T-cell (primary cell): ENCODE data around the gene TSEN34. TPM values are rescaled to one million over a fixed set of nuclear protein-coding genes. Genes with fewer than 3 reads are reported as not detected.
"Not testable (repeated sequence)": the region's sequence is repeated elsewhere in the genome, so short reads cannot be mapped to it uniquely, and the experiment has no call there.

Experiments used
- ATAC-seq, 4 experiments: fragments of 200-7000 bp in 3 of 4; fragments of 150-1000 bp in 1 of 4; cut with Tn5 transposase; replicated peaks in 1 of 4; 1 replicate in 3 of 4; 2 replicates in 1 of 4; pipeline ENCODE4 v1.10.0; 2021; ENCODE audit warnings: moderate library complexity in 3 of 4, mild to moderate bottlenecking in 2 of 4, moderate number of reproducible peaks in 1 of 4
- CTCF ChIA-PET, 2 donors: fragments of 300-600 bp; sonication (Branson Sonifier 250); formaldehyde crosslinking; loops; one replicate each; lab custom pipeline; 2022; ENCODE audit warnings: antibody characterized with exemption in 2 of 2; lab: Charles Lee
- POLR2A ChIA-PET, 2 donors: fragments of 300-600 bp; sonication (Branson Sonifier 250); formaldehyde crosslinking; loops; one replicate each; lab custom pipeline; 2022; ENCODE audit warnings: antibody characterized with exemption in 2 of 2; lab: Charles Lee
- DNase-seq, 35 experiments: peaks; one replicate each; pipeline versions ENCODE4 v3.0.0 to v3.0.0-alpha.2; 2013 to 2023
- H3K27ac ChIP-seq: one replicate; pipeline ENCODE4 v1.5.1; 2013; ENCODE audit warnings: low read length
- H3K27me3 ChIP-seq, 2 experiments: replicated peaks in 1 of 2; 1 replicate in 1 of 2; 2 replicates in 1 of 2; pipeline versions ENCODE4 v1.6.1 to v1.7.0; 2013; ENCODE audit warnings: low read length in 1 of 2, mixed read lengths in 1 of 2; ENCODE audit not compliant: control insufficient read depth in 2 of 2, insufficient read depth in 2 of 2; ENCODE audit errors: extremely low read depth in 1 of 2
- H3K36me3 ChIP-seq, 2 donors: 1 replicate in 1 of 2; 2 replicates in 1 of 2; pipeline versions ENCODE4 v1.6.1 to v1.7.0; 2013; ENCODE audit warnings: low read length in 1 of 2; ENCODE audit not compliant: control insufficient read depth in 2 of 2, insufficient read depth in 1 of 2; ENCODE audit errors: extremely low read depth in 1 of 2
- H3K4me1 ChIP-seq, 2 experiments: 1 replicate in 1 of 2; 2 replicates in 1 of 2; pipeline versions ENCODE4 v1.6.1 to v1.7.0; 2013; ENCODE audit warnings: low read length in 2 of 2, mixed read lengths in 1 of 2; ENCODE audit not compliant: insufficient read depth in 2 of 2, control insufficient read depth in 1 of 2; ENCODE audit errors: extremely low read depth in 1 of 2
- H3K4me3 ChIP-seq, 2 donors: 1 replicate in 1 of 2; 2 replicates in 1 of 2; pipeline versions ENCODE4 v1.5.1 to v1.7.0; 2013; ENCODE audit warnings: mild to moderate bottlenecking in 2 of 2, low read length in 1 of 2, moderate library complexity in 1 of 2; ENCODE audit not compliant: control insufficient read depth in 1 of 2; ENCODE audit errors: extremely low read depth in 1 of 2
- H3K9me3 ChIP-seq: 2 replicates; pipeline ENCODE4 v1.7.0; 2013
- H3K27ac Mint-ChIP-seq, 2 donors: one replicate each; pipeline ENCODE4 v1.8.0; 2020 to 2021; ENCODE audit warnings: mild to moderate bottlenecking in 2 of 2, mixed read lengths in 2 of 2
- H3K27me3 Mint-ChIP-seq, 2 donors: one replicate each; pipeline ENCODE4 v1.8.0; 2021 to 2022; ENCODE audit warnings: mixed read lengths in 2 of 2
- H3K36me3 Mint-ChIP-seq: one replicate; pipeline ENCODE4 v1.8.0; 2021; ENCODE audit warnings: mixed read lengths
- H3K4me1 Mint-ChIP-seq, 3 donors: one replicate each; pipeline ENCODE4 v1.8.0; 2020 to 2022; ENCODE audit warnings: mixed read lengths in 3 of 3, mild to moderate bottlenecking in 1 of 3
- H3K4me3 Mint-ChIP-seq, 3 donors: one replicate each; pipeline ENCODE4 v1.8.0; 2020 to 2022; ENCODE audit warnings: mild to moderate bottlenecking in 3 of 3, mixed read lengths in 3 of 3, moderate library complexity in 3 of 3
- H3K9me3 Mint-ChIP-seq, 3 donors: one replicate each; pipeline ENCODE4 v1.8.0; 2020 to 2022; ENCODE audit warnings: mixed read lengths in 3 of 3
- WGBS: methylation state at CpG from one replicate; pipeline ENCODE4 v1.1.5; 2013; ENCODE audit warnings: missing lambda C conversion rate; ENCODE audit not compliant: insufficient coverage; 5-methylcytosine and 5-hydroxymethylcytosine counted together
- total RNA-seq, 35 experiments: library from RNA in 6 of 35; stranded (reverse) in 6 of 35; fragments of 120-200 nt in 1 of 35; gene quantifications; one replicate each; pipeline versions ENCODE4 v1.2.1 to v1.2.4 and lab custom pipeline; 2013 to 2026

Gene TSEN34
- total RNA-seq, 5 donors from 2014 or later (not counting 1 experiment from before 2014, with no cell fraction given): 9.5 to 28.5 (median 23.5) TPM

GRCh38 chr19:54211235-54211634 lies 20.1 kb downstream of the TSEN34 start:
- H3K27me3 Mint-ChIP-seq: no peaks in the 10 kb centered on the region
- ATAC-seq: peak in 1 of 4 experiments; percentile 6
- 73% methylated on average over 10 of the region's 12 CpGs for WGBS
- ChIA-PET POLR2A (interaction anchor here in 1 of 2 donors (1.0 kb wide), 2 partner anchors 21 to 22 kb away, joined by 4 read pairs; partner anchors contain the start of genes MBOAT7 and TSEN34), CTCF (interaction anchor here in 1 of 2 donors (0.7 to 1.7 kb wide), 4 partner anchors 21 to 357 kb away, joined by 3 to 12 read pairs (median 6); partner anchors contain the start of genes CNOT3, MBOAT7 and TSEN34)
- peak overlapping the region; percentile 53 to 60 for H3K27ac Mint-ChIP-seq
- H3K4me3 ChIP-seq: no peak overlapping the region
- H3K27me3 ChIP-seq: no peaks in the 10 kb centered on the region
- peak overlapping the region; percentile 64 for H3K27ac ChIP-seq
- no peaks in the 10 kb centered on the region for H3K9me3 Mint-ChIP-seq
- peaks cover 7 to 19% of the 10 kb centered on the region in 2 donors for H3K36me3 ChIP-seq
- H3K4me1 Mint-ChIP-seq: peaks cover 50 to 55% (median 51%) of the 10 kb centered on the region in 3 donors
- peaks cover 0 to 54% of the 10 kb centered on the region in 2 experiments for H3K4me1 ChIP-seq
- no peak for DNase-seq
- no peaks in the 10 kb centered on the region for H3K9me3 ChIP-seq
- H3K4me3 Mint-ChIP-seq: peak overlapping the region in 2 of 3 donors; percentile 18 to 31
- H3K36me3 Mint-ChIP-seq: peaks cover 21% of the 10 kb centered on the region

DNA sequence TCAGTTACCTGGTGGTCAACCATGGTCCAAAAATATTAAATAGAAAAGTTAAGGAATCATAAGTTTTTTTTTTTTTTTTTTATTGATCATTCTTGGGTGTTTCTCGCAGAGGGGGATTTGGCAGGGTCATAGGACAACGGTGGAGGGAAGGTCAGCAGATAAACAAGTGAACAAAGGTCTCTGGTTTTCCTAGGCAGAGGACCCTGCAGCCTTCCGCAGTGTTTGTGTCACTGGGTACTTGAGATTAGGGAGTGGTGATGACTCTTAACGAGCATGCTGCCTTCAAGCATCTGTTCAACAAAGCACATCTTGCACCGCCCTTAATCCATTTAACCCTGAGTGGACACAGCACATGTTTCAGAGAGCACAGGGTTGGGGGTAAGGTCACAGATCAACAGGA lies 23.1 kb downstream of the TSEN34 start:
- H3K36me3 ChIP-seq, POLR2A ChIA-PET, H3K27ac ChIP-seq, H3K27ac Mint-ChIP-seq, H3K36me3 Mint-ChIP-seq, H3K9me3 Mint-ChIP-seq, H3K4me3 ChIP-seq, CTCF ChIA-PET, H3K9me3 ChIP-seq, H3K27me3 Mint-ChIP-seq, H3K27me3 ChIP-seq, H3K4me3 Mint-ChIP-seq, ATAC-seq, DNase-seq: not testable (repeated sequence)
- peaks cover 0 to 24% of the 10 kb centered on the region in 2 experiments for H3K4me1 ChIP-seq
- peaks cover 22 to 27% (median 25%) of the 10 kb centered on the region in 3 donors for H3K4me1 Mint-ChIP-seq
- WGBS: no CpG with 5 or more reads among the region's 5 CpGs

GRCh38 chr19:54214734-54215133 lies 23.6 kb downstream of the TSEN34 start:
- H3K27ac Mint-ChIP-seq, H3K36me3 ChIP-seq, H3K27ac ChIP-seq, CTCF ChIA-PET, DNase-seq, H3K4me3 ChIP-seq, H3K9me3 Mint-ChIP-seq, H3K27me3 Mint-ChIP-seq, POLR2A ChIA-PET, ATAC-seq, H3K36me3 Mint-ChIP-seq, H3K27me3 ChIP-seq, H3K4me3 Mint-ChIP-seq, H3K9me3 ChIP-seq: not testable (repeated sequence)
- peaks cover 0 to 19% of the 10 kb centered on the region in 2 experiments for H3K4me1 ChIP-seq
- no CpG with 5 or more reads among the region's 19 CpGs for WGBS
- H3K4me1 Mint-ChIP-seq: peaks cover 17 to 23% (median 21%) of the 10 kb centered on the region in 3 donors

DNA sequence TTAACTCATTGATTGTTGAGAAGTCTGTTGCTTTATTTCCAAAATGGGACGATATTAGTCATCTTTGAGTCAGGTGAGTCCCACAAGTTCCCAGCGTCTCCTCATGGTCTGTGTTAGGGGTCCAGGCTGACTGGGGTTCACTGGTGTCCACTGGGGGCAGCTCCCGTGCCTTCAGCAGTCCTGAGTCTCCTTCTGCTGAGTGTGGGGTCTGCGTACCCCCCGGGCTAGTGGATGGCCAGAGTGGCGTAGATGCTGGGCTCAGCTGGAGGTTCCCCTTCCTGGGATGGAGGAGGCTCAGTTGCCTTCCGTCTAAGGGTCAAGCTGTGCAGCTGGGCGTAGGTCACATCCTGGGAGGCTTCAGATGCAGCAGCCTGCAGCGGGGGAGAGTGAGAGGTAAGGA lies 25.8 kb downstream of the TSEN34 start:
- Mint-ChIP-seq H3K27me3 (peaks cover 0 to 2% of the 10 kb centered on the region in 2 donors), H3K9me3 (no peaks in the 10 kb centered on the region), H3K27ac (no peak overlapping the region), H3K4me1 (peaks cover 0 to 8% (median 3%) of the 10 kb centered on the region in 3 donors), H3K36me3 (no peaks in the 10 kb centered on the region), H3K4me3 (no peak overlapping the region)
- WGBS: 72% methylated on average over 6 of the region's 9 CpGs
- H3K4me3 ChIP-seq: no peak overlapping the region
- ATAC-seq (no peak), DNase-seq (no peak)
- no peaks in the 10 kb centered on the region for H3K36me3 ChIP-seq
- H3K27ac ChIP-seq: no peak overlapping the region
- H3K9me3 ChIP-seq: no peaks in the 10 kb centered on the region
- POLR2A ChIA-PET: no interaction called here
- CTCF ChIA-PET: no interaction called here
- no peaks in the 10 kb centered on the region for H3K27me3 ChIP-seq
- H3K4me1 ChIP-seq: no peaks in the 10 kb centered on the region

GRCh38 chr19:54217517-54218247 lies 26.6 kb downstream of the TSEN34 start:
- H3K4me3 Mint-ChIP-seq, H3K9me3 ChIP-seq, H3K27me3 ChIP-seq, H3K4me1 ChIP-seq, H3K36me3 ChIP-seq, H3K4me1 Mint-ChIP-seq, H3K36me3 Mint-ChIP-seq, ATAC-seq, H3K9me3 Mint-ChIP-seq, POLR2A ChIA-PET, DNase-seq, CTCF ChIA-PET, H3K27ac ChIP-seq, H3K27me3 Mint-ChIP-seq, H3K27ac Mint-ChIP-seq, H3K4me3 ChIP-seq: not testable (repeated sequence)
- 86% methylated on average over 7 of the region's 20 CpGs for WGBS

- no peak overlapping the region for H3K27ac ChIP-seq
- H3K9me3 ChIP-seq: no peaks in the 10 kb centered on the region
- DNase-seq (no peak), ATAC-seq (no peak)
- no peak overlapping the region for H3K4me3 ChIP-seq
- Mint-ChIP-seq H3K36me3 (no peaks in the 10 kb centered on the region), H3K4me3 (no peak overlapping the region), H3K27ac (no peak overlapping the region), H3K27me3 (peaks cover 2% of the 10 kb centered on the region in 2 donors), H3K4me1 (peaks cover 3 to 8% (median 5%) of the 10 kb centered on the region in 3 donors), H3K9me3 (no peaks in the 10 kb centered on the region)
- no peaks in the 10 kb centered on the region for H3K36me3 ChIP-seq
- ChIA-PET CTCF (no interaction called here), POLR2A (no interaction called here)
- WGBS: 84% methylated on average over 7 of the region's 8 CpGs
- H3K4me1 ChIP-seq: peaks cover 0 to 9% of the 10 kb centered on the region in 2 experiments
- peaks cover 0 to 3% of the 10 kb centered on the region in 2 experiments for H3K27me3 ChIP-seq
Observed at GRCh38 chr19:54218259-54218658, 27.2 kb downstream of the TSEN34 start.
